H7 (cell line): ENCODE measurements around the gene TNP2. TPM values are rescaled to one million over a fixed set of nuclear protein-coding genes. Genes with fewer than 3 reads are reported as not detected.
"Not testable (repeated sequence)": the region's sequence is repeated elsewhere in the genome, so short reads cannot be mapped to it uniquely, and the experiment has no call there.

ENCODE experiments used
- DNase-seq: peaks from one replicate; pipeline ENCODE4 v3.0.0; 2012
- H3K27me3 ChIP-seq: 2 replicates; pipeline ENCODE4 v1.6.0; 2011; ENCODE audit warnings: mild to moderate bottlenecking, low read length; ENCODE audit not compliant: control insufficient read depth, insufficient read depth
- H3K36me3 ChIP-seq: replicated peaks from 2 replicates; pipeline ENCODE4 v1.5.1; 2011; ENCODE audit warnings: low read length; ENCODE audit not compliant: control insufficient read depth, insufficient read depth
- H3K4me3 ChIP-seq: 2 replicates; pipeline ENCODE4 v1.5.1; 2011; ENCODE audit warnings: low read depth, mild to moderate bottlenecking, control low read depth, low read length, moderate library complexity; ENCODE audit not compliant: insufficient read depth
- total RNA-seq: library from RNA; depleted of rRNA; stranded (reverse); fragments of >200 nt; shearing (Covaris generic); gene quantifications from 2 replicates; pipeline ENCODE4 v1.2.3, GENCODE V29; 2014

Gene TNP2
- total RNA-seq, 1 experiment from 2014 or later = not detected

DNA sequence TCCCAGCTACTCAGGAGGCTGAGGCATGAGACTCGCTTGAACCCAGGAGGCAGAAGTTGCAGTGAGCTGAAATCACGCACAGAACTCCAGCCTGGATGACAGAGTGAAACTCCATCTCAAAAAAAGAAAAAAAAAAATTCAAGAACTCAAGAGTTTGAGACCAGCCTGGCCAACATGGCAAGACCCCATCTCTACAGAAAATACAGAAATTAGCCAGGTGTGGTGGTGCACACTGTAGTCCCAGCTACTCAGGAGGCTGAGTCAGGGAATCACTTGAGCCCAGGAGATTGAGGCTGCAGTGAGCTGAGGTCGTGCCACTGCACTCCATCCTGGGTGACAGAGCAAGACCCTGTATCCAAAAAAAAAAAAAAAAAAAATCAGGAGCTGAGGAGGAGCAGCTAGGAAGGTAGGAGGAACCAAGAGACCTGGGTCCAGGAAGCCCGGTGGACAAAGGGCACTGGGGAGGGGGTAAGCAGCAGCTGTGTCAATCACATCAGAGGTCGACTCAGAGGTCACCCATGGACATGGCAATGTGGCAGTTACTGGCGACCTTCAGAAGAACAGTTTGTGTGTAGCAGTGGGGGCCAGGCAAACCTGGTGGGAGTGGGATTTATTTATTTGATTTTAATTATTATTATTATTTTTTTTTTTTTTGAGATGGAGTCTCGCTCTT, 23.1 kb upstream of the TNP2 start:
- no peaks in the 10 kb centered on the region for H3K27me3 ChIP-seq
- no peak for DNase-seq
- H3K36me3 ChIP-seq = no peaks in the 10 kb centered on the region
- H3K4me3 ChIP-seq = no peak overlapping the region

DNA sequence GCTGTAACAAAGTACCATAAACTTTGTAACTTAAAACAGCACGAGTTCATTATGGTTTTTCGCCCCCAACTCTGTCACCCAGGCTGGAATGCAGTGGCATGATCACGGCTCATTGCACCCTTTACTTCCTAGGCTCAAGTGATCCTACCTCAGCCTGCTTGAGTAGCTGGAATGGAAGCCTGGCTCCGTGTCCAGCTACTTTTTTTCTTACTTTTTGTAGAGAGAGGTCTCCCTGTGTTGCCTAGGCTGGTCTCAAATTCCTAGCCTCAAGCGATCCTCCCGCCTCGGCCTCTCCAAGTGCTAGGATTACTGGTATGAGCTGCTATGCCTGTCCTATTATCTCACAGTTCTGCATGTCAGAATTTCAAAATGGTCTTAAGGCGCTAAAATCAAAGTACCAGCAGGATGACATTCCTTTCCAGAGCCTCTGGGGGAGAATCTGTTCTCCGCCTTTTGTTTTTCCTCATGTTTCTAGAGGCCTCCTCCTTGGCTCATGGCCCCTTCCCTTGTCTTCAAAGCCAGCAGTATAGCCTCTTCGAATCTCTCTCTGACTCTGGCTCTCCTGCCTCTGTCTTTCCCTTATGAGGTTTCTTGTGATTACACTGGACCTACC, 22.1 kb upstream of the TNP2 start:
- Histone ChIP-seq H3K36me3 (no peaks in the 10 kb centered on the region), H3K27me3 (no peaks in the 10 kb centered on the region), H3K4me3 (no peak overlapping the region)
- DNase-seq = peak; percentile 61

DNA sequence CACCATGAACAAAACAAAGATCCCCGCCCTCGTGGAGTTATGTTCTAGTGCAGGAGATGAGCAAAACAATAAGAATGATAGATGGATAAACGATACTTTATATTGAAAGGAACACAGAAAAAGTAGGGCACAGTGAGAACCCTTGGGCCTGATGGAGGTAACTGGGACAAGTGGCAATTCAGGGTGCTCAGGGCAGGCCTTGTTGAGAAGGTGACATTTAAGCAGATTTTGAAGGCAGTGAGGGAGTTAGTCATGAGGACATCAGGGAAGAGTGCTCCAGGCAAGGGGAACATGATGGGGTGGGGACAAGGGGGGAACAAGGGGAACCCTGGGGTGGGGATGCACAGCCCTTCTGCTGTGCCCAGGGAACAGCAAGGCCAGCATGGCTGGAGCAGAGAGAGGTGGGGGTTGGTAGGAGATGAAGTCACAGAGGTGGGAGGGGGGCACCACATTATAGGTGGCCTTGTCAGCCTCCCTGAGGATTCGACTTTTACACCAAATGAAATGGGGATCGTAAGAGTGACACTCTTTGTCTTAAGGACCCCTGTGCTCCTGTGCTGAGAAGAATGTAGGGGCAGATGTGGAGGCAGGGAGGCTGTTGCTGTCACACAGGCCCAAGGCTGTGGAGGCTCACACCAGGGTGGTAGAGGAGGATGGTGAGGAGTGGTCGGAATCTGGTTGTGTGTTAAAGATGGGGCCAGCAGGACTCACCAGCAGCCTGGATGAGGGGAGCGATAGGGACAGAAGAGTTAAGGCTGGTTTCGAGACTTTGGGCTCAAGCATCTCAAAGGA, 21.2 kb upstream of the TNP2 start:
- no peaks in the 10 kb centered on the region for H3K27me3 ChIP-seq
- no peak overlapping the region for H3K4me3 ChIP-seq
- no peak for DNase-seq
- H3K36me3 ChIP-seq = no peaks in the 10 kb centered on the region

DNA sequence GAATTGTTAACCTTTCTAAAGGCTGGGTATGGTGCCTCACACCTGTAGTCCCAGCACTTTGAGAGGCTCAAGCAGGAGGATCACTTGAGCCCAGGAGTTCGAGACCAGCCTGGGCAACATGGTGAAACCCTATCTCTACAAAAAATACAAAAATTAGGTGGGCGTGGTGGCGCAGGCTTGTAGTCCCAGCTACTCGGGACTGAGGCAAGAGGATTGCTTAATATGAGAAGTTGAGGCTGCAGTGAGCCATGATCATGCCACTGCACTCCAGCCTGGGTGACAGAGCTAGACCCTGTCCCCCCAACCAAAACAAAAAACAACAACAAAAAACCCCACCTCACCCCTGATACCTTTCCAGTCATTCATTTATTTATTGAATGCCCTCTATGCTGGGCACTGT, 20.6 kb upstream of the TNP2 start:
- H3K4me3 ChIP-seq, H3K27me3 ChIP-seq, DNase-seq, H3K36me3 ChIP-seq: not testable (repeated sequence)

DNA sequence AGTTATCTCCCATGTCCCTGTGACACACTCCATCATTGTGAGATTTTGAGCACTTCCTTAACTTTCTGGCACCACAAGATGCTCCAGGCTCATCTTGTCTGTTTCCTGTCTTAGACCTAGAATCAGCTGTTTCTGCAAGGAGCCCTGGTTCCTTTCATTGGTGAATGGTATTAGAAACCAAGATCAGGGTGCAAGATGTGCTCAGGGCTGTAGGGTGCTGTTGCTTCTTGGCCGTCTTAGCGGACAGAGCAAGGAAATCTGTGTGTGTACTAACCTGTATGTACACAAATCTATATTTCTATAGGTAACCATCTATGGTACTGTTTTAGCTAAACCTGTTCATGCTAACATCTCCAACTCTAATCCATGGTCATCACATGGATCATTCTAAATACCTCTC, 20.1 kb upstream of the TNP2 start:
- no peak for DNase-seq
- H3K36me3 ChIP-seq = no peaks in the 10 kb centered on the region
- H3K27me3 ChIP-seq = no peaks in the 10 kb centered on the region
- H3K4me3 ChIP-seq = no peak overlapping the region

DNA sequence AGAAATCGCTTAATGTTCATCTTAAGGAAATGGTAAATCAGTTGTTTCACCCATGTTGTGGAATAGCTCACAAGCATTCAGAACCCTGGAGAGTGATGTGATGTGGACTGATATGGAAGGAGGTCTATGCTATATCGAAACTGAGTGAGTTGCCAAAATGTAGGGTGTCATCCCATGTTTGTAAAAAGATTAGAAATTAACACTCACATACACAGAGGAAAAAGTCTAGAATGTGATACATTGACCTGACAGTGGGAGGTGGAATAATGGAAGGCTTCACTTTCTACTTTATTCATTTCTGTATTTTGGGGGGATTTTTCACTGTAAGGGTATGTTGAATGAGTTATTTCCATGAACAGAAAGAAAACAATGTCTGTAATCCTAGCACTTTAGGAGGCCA, 16.7 kb upstream of the TNP2 start:
- Histone ChIP-seq H3K4me3 (no peak overlapping the region), H3K36me3 (no peaks in the 10 kb centered on the region), H3K27me3 (no peaks in the 10 kb centered on the region)
- DNase-seq = no peak

DNA sequence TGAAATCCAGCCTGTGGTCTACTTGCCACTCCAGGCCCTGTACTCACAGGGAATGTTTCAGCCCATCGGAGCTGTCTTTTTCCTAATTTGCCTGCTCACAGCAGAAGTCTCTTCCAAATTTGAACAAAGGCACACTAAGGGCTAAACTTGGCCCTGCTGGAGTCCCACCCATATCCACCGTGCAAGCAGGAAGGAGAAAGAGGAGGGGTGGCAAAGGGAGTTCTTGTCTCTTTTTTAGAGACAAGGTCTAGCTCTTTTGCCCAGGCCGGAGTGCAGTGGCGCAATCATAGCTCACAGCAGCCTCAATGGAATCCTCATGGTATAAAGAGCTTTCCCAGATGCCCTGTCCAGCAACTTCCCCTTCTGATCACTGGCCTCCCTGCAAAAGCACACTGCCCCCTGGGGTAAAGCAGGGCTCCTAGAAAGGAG, 14.7 kb upstream of the TNP2 start:
- no peaks in the 10 kb centered on the region for H3K36me3 ChIP-seq
- DNase-seq = no peak
- H3K27me3 ChIP-seq = no peaks in the 10 kb centered on the region

DNA sequence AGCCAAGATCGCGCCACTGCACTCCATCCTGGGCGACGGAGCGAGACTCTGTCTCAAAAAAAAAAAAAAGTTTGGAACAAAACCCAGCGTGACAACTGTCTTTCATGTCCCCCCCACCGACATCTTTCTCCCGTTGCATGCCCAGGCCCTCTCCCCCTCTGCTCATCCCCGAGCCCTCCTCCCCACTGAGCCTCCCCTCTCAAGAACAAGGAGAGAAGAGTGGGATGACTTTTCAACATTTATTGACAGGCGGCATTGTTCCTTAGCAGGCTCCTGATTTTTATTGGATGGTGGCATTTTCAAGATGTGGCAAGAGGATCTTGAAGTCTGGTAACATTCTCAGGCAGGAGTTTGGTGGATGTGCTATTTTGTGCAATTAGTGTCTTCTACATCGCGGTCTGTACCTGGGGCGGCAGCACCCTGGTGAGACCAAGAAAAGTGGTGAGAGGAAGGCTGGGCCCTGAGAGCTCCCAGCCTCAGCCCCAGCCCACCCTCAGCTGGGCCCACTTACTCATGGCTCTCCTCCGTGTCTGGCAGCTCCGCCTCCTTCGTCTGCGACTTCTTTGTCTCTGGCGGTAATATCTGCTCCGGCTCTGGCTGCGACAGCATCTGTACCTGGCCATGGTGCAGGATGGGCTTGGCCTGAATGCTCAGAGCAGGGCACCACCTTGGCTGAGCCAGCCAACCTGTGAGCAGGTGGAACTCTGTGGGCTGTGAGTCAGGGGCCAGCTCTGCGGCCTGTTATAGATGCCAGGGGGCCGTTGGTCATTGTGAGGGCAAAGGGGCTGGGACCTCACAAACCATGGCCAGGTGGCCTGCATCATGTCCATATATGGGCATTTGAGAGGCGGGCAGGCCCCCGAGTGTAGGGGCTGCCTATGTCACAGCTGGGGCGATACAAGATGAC, 11.7 kb upstream of the TNP2 start, which contains the start of gene PRM1:
TSS of gene PRM1 (minus strand) at position 715 of the 907 bp plus-strand sequence. CDS start at position 623, 92 bp downstream.
- peak; percentile 53 for DNase-seq
- H3K27me3 ChIP-seq = no peaks in the 10 kb centered on the region
- no peaks in the 10 kb centered on the region for H3K36me3 ChIP-seq
- H3K4me3 ChIP-seq = no peak within 1 kb of the TSS

More for the DNA sequence above, 14.7 kb upstream of the TNP2 start:
- H3K4me3 ChIP-seq = no peak overlapping the region

DNA sequence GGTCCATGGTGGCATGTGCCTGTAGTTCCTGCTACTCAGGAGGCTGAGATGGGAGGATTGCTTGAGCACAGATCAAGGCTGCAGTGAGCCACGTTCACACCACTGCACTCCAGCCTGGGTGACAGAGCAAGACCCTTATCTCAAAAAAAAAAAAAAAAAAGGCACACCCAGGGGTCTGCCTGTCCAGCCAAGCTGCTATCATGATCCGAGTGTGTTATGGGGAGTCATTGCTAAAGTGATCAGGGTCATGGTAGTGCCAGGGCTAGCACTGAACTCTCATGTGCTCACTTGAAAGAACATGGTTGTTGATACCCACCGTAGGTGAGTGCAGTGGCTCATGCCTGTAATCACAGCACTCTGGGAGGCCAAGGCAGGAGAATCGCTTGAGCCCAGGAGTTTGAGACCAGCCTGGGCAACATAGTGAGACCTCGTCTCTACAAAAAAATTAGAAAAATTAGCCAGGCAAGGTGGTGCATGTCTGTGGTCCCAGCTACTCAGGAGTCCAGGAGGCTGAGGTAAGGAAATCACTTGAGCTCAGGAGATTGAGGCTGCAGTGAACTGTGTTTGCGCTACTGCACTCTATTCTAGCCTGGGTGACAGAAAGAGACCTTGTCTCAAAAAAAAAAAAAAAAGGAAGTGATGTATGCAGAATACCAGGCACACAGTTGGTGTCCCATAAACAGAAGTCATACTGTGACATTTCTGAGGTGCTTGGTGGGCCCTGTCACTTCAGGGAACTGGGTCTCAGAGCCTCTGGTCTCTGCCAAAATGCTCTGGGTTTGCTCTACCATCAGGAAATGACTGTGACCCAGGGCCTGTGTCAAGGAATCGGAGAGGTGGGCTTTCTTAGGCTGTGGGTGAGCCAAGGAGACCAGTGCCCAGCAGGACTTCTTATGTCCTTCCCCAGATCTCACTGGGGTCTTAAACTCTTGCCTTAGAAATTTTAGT, 9.8 kb upstream of the TNP2 start:
- Histone ChIP-seq H3K4me3 (no peak overlapping the region), H3K27me3 (no peaks in the 10 kb centered on the region), H3K36me3 (no peaks in the 10 kb centered on the region)
- no peak for DNase-seq

DNA sequence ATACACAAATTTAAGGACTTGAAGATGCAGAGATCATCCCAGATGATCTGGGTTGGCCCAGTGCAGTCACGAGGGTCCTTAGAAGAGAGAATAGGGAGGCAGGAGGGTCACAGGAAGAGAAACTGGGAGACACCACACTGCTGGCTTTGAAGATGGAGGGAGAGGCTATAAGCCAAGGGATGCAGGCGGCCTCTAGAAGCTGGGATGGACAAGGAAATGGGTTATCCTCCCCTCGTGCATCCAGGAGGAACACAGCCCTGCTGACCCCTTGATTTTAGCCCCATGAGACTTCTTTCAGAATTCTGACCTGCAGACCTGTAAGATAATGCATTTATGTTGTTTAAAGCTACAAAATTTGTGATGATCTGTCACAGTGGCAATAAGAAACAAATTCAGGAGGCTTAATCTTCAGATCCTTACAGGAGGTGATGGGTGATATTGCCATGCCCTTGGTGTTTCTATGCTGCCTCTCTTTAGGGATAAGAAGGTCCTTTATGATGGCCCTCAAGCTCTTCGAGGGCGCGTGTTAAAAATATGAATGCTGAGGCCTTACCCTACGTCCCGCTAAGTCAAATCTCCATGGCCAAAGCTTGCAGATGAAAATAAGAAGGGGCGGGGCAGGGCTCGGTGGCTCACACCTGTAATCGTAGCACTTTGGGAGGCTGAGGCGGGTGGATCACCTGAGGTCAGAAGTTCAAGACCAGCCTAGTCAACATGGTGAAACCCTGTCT, 8.6 kb upstream of the TNP2 start:
- Histone ChIP-seq H3K36me3 (no peaks in the 10 kb centered on the region), H3K27me3 (no peaks in the 10 kb centered on the region), H3K4me3 (no peak overlapping the region)
- DNase-seq = no peak

DNA sequence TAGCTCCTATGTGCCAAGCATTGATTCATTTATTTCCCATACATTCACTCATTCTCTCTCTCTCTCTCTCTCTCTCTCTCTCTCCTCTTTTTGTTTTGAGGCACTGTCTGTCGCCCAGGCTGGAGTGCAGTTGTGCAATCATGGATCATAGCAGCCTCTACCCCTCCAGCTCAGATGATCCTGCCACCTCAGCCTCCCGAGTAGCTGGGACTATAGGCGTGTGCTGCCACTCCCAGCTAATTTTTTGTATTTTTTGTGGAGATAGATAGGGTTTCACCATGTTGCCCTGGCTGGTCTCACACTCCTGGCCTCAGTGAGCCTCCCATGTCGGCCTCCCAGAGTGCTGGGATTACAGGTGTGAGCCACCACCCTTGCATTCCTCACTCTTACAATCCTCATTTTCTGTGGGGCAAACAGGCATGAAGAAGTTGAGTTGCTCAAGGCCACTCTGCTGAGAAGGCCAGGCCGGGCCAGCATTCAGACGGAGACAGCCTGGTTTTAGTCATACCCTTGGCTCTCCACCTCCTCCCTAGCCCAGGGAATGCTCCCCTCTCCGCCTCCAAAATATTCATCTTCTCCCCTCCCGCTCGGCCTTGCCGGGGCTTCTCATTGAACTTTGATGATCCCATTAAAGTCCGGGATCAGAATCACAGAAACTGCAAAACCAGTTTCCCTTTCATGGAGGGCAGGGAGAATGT, 7.9 kb upstream of the TNP2 start:
- no peaks in the 10 kb centered on the region for H3K27me3 ChIP-seq
- no peak overlapping the region for H3K4me3 ChIP-seq
- DNase-seq = no peak
- H3K36me3 ChIP-seq = no peaks in the 10 kb centered on the region

DNA sequence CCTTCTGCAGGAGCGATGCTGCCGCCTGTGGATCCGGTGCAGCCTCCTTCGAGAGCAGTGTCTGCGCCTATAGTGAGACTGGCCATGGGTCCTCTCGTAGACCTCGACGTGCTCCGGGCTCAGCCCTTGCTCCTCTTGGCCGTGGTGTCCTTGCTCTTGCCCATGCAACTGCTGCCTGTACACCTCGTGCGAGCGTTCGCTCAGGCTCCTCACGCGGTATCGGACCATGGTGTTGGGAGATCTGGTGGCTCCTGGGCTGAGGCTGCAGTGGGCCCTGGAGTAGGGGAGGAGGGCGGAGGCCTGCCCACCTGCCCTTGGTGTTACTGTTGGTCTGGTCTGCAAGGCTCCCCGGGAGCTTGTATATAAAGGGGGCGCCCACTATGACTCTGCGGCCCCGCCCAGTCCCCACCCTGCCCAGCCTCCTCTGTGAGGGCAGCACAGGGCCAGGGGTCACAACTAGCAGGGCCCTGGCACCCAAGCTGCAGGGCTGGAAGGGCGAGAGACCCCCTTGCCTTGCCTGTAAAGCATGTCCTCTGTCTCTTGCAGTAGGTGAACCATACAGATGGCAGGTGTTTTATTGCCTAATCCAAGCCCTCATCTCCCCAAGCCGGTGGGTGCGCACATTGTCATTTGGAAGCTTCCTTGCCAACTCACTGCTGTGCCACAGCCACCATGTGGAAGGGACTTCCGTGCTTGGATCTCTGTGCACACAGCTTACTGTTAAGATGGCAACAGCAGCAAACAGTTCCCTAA, 7.2 kb upstream of the TNP2 start, which contains the start of gene PRM2:
TSS of gene PRM2 (minus strand) at position 338 of the 753 bp plus-strand sequence. CDS start at position 228, 110 bp downstream.
- Histone ChIP-seq H3K36me3 (no peaks in the 10 kb centered on the region), H3K27me3 (no peaks in the 10 kb centered on the region), H3K4me3 (no peak within 1 kb of the TSS)
- no peak for DNase-seq
